ENCODE data around the gene SNRK. TPM values are rescaled to one million over a fixed set of nuclear protein-coding genes. Genes with fewer than 3 reads are reported as not detected.

The SNRK gene
- total RNA-seq, 1 experiment from 2014 or later = 8.5 TPM

DNA sequence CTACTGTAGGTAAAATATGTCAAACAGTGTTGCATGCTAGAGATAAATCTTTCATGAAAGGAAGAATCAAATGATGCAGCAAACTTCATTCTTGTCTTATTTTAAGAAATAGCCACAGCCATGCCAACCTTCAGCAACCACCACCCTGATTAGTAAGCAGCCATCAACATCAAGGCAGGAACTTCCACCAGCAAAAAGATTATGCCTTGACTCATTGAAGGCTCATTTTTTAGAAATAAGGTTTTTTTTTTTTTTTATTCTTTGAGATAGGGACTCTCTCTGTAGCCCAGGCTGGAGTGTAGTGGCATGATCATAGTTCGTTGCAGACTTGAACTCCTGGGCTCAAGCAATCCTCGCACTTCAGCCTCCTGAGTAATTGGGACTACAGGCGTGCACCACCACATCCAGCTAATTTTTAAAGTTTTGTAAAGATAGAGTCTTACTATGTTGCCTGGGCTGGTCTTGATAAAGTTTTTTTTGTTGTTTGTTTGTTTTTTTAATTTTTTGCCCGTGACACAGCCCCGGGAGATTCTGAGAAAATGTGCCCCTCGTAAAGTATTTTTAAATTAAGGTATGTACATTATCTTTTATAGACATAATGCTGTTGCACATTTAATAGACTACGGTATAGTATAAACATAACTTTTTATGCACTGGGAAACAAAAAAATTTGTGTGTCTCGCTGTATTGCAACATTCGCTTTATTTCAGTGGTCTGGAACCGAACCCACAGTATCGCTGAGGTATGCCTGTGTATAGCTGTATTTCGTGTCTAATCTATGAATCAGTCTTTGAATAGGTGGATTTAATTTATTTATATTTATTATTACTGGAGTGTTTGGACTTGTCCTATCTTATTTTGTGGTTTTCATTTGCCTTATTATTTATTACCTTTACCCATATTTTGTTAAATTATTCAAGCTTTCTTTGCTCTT, 23.3 kb downstream of the SNRK start:
- DNase-seq (ENCODE audit: low read depth) = no peak

DNA sequence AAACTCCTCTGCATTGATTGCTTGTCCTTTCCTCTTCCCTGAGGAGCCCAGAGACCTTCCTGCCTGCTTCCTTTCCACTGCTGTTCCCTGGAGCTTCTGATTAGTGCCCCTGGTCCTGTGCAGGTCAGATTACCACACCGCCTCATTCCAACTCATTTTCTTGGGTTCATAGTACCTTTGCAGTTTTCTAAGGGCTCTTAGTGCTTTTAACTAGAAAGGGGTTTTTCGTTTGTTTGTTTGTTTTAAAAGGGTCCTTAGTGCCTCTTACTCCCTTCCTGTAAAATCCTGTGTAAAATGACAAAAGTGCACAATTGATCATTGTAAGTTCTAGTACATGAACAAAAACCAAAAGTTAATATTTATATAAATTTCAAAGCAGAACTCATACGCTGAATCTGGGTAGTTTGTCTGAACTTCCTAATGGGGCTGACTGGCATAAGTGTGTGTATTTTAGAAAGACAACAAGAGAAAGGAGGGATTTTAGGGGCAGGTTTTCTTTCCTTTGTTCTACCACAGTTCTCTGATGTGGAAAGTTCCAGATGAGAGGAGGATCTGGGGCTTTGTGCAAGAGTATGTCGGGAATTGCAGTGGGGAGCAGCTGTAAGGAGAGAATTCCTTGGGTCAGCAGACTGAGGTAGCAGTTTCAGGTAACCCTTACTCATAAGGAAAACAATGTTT, 30.6 kb downstream of the SNRK start:
- DNase-seq (ENCODE audit: low read depth) = no peak

DNA sequence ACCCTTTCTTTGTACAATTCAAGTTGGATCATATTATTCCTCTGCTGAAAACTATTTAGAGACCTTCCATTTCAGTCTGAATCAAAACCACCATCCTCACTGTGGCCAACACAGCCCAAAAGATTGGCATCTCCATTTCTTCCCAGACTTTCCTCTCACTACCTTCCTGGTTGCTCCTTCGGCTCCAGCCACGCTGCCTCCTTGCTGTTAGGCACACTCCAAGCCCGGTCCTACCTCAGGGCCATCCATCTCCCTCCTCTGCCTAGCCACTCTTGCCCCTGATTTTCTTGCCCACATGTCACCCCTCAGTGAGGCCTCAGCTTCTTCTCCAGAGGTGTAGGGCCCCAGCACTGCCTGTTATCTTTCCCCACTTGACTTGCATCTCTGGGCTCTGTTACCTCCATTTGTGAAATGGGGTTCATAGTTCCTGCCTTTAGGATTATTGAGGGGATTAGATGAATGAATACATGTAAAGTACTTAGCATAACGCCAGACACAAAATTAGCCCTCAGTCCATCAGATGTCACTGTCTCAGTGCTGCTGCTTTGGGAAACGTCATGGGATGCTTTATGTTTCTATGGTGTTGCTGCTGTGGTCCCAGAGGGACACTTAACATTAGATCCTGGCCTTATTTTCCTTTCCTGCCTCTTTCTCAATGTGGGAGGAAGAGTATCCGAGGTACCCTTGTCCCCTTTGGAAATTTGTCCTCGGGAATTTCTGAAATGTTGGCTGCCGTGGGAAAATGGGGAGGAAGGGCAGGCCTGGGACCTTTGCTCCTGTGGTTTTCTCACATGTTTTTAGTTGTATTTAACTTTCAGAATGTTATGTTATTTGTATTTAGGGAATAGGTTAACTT, 31.3 kb downstream of the SNRK start:
- DNase-seq (ENCODE audit: low read depth) = no peak

DNA sequence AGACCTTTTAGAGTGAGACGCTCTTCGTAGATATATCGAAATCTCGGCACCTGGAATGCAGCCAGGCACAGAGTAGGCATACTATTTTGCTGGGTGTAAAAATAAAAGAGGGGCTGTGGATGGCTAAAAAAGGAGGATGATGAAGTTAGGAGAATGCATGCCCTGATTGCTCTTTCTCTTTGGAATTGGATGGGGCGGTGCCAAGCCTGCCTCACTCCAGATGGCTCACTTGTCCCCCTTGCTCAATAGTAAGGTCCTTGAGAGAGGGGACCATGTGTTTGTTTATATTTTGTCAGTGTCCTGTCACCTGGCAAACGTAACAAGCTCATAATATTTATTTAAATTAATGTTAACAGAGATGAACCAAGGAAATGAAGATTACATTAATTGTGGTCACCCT, 33.0 kb downstream of the SNRK start:
- DNase-seq (ENCODE audit: low read depth) = no peak

DNA sequence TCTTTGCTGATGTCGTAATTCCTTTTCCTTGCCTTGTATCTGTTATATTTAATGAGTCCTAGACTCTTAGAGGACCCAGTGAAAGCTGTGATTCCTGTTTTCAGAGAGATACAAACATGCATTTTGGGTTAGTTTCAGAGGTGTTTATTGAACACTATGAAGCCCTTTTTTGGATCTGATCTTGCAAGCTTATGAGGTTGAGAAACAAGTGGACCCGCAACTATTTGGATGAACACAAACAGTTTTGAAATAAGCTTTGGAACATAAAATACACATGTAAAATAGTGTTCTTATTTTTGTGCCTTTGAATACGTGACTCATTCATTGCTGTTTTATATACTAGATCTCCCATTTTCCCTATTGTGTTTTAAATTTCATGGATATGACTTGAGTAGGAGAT, 33.5 kb downstream of the SNRK start:
- DNase-seq (ENCODE audit: low read depth) = no peak

DNA sequence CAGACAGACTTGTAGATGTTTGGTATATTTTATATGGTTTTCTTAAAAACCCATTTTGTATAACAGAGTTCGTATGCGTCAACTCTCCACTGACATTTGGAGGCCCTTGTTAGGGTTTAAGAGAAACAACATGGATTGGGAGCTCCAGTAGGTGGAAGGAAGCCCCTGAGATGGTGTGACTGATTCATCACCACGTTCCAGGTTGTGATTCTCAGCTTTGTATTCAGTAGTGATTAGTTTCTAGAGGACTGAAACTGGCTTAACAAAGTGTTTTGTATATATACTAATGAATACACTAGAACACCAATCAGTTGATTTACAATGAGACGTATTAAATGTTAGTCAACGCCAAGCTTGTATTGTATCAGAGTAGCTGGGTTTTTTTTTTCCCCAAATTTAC, 33.9 kb downstream of the SNRK start:
- DNase-seq (ENCODE audit: low read depth) = no peak

DNA sequence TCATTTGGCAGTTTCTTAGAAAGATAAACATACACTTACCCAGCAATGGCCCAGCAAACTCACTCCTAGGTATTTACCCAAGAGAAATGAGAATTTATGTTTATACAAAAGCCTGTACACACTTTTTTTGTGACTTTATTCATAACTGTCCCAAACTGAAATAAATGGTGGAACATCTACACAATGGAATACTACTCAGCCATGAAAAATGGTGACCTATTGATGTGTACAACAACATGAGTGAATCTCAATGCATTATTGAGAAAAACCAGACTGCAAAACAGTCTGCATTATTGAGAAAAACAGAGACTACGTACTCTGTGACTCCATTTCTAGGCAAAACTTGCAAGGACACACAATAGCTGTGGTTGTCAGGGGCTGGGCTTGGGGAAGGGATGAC, 37.2 kb downstream of the SNRK start:
- no peak for DNase-seq (ENCODE audit: low read depth)

DNA sequence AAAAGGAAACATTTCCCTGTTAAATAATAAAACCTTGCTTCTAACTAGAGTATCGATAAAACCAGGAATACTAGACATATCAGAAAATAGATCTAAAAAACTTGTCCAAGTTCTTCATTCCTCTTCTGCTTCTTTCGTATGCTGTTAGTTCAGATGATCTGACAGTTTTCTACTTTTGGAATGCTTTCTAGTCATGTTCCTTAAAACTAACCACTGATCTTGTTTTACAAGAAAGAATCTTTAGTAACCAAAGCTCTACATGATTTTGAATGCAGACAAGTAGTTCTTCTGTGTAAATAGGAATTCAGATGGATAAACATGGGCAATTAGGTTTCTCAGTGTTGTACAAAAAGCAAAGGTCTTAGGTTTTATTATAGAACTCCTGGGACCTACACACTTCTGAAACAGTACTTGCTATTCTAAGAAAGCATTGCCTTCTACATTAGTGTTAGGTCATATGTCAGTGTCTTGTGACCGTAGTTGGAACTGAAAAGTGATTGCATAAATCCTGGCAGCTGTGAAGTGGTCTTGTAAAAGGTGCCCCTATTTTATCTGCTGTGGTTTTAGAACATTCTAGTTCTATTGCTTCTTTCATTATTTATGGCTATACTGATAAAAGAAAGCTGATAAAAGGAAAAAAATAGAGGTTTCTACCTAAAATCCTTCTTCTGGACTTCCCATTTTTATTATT, 40.7 kb downstream of the SNRK start:
- no peak for DNase-seq (ENCODE audit: low read depth)

DNA sequence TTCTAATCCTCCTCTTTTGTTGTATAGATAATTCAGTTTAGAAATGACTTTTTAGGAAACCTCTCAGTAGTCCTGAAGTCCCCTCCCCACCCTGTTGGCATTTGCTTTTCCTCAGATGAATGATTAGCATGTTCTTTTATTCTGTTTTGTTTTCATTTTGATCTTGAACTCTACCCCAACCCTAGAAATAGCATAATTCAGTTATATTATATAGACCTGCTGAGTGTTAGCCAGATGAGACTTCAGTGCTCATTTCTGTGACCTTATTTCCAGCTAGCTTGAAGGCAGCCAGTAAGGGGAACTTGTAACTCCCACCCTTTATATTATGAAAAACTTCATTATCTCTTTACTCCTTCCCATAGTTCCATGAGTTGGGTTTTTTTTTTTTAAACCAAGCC, 41.2 kb downstream of the SNRK start:
- DNase-seq (ENCODE audit: low read depth) = no peak

DNA sequence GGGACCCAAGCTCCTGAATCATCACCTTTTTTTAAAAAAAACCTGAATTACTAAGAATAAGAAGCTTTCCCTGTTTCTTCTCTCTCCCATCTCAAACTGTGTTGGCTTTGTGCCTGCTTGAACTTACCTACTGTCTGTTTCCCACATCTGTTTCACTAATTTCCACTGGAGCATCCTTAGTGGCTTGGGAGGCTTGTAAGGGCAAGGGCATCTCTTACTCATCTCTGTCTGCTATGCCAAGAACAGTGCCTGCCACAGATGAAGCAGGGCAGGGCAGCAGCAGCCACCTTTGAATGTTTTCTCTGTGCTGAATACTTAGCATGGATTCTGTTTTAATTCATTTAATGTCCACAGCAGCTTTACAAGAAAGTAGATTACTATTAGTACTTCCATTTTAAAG, 42.3 kb downstream of the SNRK start:
- no peak for DNase-seq (ENCODE audit: low read depth)

DNA sequence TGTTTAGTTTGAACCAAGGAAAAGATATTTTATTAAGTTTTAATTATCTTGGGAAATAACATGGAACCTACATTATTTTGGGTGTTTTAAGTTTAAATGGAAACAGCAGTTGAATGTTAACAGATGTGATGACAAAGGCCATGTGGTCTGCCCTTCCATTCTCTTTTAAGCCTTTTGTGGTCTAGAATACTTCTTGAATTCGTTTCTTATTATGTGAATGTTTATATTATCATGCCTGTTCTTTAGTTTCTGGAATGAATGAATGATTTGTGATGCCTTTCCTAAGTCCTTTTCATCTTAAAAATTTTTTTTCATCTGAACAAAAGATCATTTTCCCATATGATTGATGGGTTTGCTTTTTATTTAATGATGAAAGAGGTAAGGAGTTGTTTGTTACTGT, 44.6 kb downstream of the SNRK start:
- DNase-seq (ENCODE audit: low read depth) = no peak

DNA sequence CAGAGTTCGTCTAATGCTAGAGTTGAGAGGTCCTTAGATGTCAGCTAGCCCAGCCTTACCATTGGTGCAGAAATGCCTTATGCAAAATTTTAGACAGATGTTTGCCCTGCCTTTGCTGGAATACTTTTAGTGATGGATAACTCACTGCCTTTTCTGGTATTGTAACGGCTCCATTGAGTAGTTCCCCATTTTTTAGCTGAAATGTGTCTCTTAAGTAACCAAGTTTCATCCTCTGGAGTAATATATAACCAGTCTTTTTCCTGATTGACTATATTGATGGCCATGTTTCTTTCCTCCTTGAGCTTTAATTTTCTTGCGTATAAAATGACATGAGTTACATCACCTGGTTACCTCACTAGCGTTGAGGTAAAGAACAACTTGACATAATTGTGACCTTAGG, 45.0 kb downstream of the SNRK start:
- no peak for DNase-seq (ENCODE audit: low read depth)

DNA sequence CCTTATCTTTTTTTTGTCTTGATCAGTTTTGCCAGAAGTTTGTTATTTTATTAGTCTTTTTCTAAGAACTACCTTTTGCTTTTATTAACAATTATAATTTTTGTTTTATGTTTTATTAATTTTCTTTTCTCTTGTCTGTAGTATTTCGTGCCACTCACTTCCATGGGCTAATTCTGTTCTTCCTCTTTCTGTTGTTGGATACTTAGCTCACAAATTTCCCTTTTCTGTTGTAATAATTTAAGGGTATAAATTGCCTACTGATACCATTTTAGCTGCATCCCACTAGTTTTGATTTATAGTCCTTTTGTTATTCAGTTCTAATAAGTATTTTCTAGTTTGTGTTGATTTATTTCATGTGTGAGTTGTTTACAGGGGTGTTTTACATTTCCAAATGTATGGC, 48.6 kb downstream of the SNRK start:
- DNase-seq (ENCODE audit: low read depth) = no peak

DNA sequence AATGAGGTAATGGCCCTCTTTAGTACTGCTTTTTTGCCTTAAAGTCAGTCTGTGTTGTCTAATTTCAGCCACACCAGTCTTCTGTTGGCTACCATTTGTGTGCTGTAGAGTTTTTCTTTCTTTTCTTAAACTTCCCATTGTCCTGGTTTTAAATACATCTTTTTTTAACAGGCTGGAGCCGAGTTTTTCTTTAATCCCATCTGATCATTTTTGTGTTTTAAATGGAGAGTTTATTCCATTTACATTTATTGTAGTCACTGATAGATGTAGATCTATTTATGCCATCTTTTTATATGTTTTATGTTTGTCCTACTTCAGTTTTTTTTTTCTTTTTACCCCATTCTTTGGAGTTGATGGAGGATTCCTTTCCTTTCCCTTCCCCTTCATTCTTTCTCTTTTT, 49.5 kb downstream of the SNRK start:
- DNase-seq (ENCODE audit: low read depth) = no peak

DNA sequence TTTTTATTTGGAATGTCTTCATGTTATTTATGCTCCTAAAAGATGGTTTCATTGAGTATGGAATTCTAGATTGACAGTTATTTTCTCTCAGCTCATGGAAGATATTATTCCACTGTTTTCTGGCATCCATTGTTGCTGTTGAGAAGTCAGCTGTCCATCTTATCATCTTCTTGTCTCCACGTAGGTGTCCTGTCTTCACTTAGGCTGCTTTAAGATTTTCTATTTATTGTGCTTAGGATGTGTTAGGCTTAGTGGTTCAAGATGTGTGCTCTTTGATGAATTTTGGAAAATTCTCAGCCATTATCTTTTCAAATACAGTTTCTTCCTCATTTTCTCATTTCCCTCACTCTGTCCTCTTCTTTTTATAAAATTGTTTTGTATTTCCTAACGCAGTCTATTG, 52.0 kb downstream of the SNRK start:
- no peak for DNase-seq (ENCODE audit: low read depth)

DNA sequence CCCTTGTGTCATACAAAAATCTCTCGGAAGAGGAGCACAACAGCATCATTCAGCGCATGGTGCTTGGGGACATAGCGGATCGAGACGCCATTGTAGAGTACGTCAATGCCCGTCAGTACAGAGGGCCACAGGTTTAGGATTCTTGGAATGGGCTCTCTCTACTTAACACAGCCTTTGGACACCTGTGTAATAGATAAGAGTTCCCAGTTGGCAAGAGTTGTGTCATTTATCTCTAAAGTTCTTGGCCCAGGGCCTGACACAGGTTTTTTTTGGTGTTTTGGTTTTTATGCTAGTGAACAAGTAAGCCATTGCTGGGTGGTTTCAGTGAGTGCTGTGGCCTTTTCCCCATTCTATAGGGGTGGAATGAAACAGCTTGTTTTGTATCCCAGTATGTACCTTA, 54.1 kb downstream of the SNRK start:
- DNase-seq (ENCODE audit: low read depth) = no peak

DNA sequence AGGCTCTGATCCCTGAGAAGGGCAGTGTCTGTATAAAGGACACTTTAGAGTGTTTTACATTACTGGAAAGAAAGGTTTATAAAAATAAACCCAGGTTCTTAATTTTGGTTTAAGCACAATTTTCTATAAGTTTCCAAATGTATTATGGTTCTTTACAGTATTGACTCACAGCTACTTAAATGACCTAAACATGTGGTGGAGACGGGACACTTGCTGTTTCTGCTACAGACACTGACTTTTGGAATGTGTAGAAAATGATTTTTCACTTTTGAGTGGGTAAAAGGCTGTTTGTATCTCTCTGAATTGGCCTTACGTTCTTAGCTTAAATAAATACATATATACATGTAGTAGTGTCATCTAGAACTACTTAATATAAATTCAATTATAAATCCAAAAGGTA, 55.4 kb downstream of the SNRK start:
- no peak for DNase-seq (ENCODE audit: low read depth)

DNA sequence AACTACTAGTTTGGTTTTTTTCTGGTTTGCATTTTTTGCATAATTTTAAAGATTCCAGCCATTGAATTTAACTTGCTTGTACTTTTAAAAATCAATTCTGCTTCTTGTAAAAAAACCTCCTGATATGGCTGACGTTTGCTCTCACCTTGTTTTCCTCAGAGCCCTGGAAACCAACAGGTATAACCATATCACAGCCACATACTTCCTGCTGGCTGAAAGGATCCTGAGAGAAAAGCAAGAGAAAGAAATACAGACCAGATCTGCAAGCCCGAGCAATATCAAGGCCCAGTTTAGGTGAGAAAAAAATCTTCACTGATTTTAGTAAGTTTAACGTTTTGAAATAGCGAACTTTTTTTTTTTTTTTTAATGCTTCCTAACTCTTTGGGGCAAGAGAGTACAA, 56.8 kb downstream of the SNRK start:
- no peak for DNase-seq (ENCODE audit: low read depth)

DNA sequence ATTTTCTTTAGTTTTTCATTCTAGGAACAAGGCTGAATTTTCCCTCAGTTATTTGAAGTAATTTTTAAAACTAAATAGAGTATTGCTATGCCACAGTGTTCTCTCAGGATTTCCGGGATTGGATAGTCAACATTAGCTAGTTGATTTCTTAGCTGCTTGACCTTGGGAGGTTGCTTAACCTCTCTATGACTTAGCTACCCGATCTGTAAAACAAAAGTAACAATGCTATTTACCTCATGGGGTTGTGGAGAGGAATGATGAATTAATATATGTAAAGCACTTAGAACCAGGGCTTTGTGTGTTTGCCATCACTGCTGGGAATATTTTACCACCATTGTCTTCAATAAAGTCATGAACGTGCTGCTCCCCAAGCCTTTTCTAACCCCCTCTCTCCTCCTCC, 57.5 kb downstream of the SNRK start:
- DNase-seq (ENCODE audit: low read depth) = no peak

DNA sequence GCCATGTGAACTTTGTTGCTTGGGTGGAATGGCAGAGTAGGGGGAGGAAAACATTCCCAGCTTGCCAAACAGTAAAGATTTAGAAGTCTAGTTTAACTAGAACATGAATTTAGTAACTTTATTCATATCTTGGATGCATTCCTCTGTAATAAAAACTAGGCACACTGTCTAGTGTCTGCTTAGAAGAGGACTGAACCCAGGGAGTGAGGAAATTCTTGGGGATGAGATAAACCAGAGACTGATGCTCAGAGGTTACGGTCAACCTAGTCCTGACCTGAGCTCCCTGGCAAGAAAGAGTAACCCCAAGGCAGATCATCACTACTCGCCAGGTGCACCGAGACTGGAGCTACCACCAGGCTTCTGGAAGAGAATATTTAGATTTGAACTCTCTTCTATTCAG, 58.2 kb downstream of the SNRK start:
- no peak for DNase-seq (ENCODE audit: low read depth)

DNA sequence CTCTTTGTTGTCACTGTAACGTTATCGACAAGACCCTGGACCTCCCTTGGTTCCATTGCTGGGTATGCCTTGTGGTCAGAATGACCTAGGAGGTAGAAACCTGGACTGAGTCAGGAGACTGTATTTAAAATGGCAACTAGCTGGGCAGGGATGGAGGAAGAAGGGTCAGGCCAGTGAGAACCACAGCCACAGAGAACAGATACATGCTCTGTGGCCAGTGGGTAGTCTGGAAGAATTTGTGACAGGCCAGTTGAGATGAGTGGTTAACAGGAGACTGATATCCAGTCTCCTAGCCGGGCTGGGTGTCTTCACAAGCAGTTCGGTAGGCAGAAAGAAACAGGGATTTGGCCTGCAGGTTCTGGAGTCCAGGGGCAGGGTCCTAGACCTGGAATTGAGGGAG, 58.9 kb downstream of the SNRK start:
- no peak for DNase-seq (ENCODE audit: low read depth)

DNA sequence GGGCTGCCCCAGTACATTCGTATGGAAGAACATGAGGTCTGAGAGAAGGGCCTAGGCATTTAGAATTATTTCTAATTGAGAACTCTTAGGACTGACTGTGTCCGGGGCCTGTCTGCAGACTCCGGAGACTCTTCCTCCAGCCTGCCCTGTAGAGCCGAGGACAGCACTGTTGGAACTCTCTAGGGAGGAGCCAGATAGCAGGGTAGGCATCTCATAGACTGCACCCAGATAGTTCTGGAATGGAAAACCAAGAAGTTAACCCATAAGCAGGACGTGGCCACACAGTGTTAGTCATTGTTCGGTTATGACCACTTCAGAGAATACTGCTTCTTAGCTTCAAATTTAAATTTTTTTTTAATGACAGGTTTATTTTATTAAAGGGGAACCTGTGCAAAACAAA, 59.5 kb downstream of the SNRK start:
- DNase-seq (ENCODE audit: low read depth) = no peak

Data from Daoy (cell line).